GM21390 (cell line): ENCODE measurements around the gene POLR1A.
A peak's percentile ranks its signal among the peaks of the same experiment; 100 is the strongest.

Experiments
- ATAC-seq: cut with Tn5 transposase; IDR thresholded peaks from one replicate; pipeline ENCODE4 v1.9.1; 2021; ENCODE audit not compliant: unreplicated experiment

The POLR1A gene

GRCh38 chr2:86105252-86105968 is at the start of gene POLR1A:
POLR1A (minus strand) TSS chr2:86105886; CDS start chr2:86105776, 110 bp downstream.
- peak; percentile 68 for ATAC-seq

GRCh38 chr2:86150502-86150901 is 44.8 kb upstream of the POLR1A start:
- no peak for ATAC-seq

GRCh38 chr2:86147793-86148192 is 42.1 kb upstream of the POLR1A start:
- ATAC-seq: no peak

GRCh38 chr2:86143926-86144685 is 38.4 kb upstream of the POLR1A start:
- no peak for ATAC-seq

- ATAC-seq: no peak
Measured at GRCh38 chr2:86143307-86143706, 37.6 kb upstream of the POLR1A start.

- ATAC-seq: no peak
Measured at GRCh38 chr2:86142436-86143257, 37.0 kb upstream of the POLR1A start.

- ATAC-seq: no peak
Measured at GRCh38 chr2:86140969-86141392, 35.3 kb upstream of the POLR1A start.

GRCh38 chr2:86139981-86140380 is 34.3 kb upstream of the POLR1A start:
- no peak for ATAC-seq

GRCh38 chr2:86138736-86139625 is 33.3 kb upstream of the POLR1A start:
- no peak for ATAC-seq

GRCh38 chr2:86136141-86136540 is 30.5 kb upstream of the POLR1A start:
- no peak for ATAC-seq

- ATAC-seq: no peak
Measured at GRCh38 chr2:86135653-86136052, 30.0 kb upstream of the POLR1A start.

- no peak for ATAC-seq
Measured at GRCh38 chr2:86134709-86135108, 29.0 kb upstream of the POLR1A start.

GRCh38 chr2:86124683-86125082 is 19.0 kb upstream of the POLR1A start:
- ATAC-seq: no peak

GRCh38 chr2:86123328-86123925 is 17.7 kb upstream of the POLR1A start:
- no peak for ATAC-seq

- no peak for ATAC-seq
Measured at GRCh38 chr2:86118130-86118529, 12.4 kb upstream of the POLR1A start.

- ATAC-seq: no peak
Measured at GRCh38 chr2:86107031-86107430, 1.3 kb upstream of the POLR1A start.

GRCh38 chr2:86105969-86106945 is 571 bp upstream of the POLR1A start, which contains the start of gene PTCD3:
PTCD3 (plus strand) TSS chr2:86106235; CDS start chr2:86106248, 13 bp downstream.
- peak; percentile 86 for ATAC-seq

- no peak for ATAC-seq
Measured at GRCh38 chr2:86102157-86102556, 3.5 kb downstream of the POLR1A start.

- no peak for ATAC-seq
Measured at GRCh38 chr2:86097913-86098312, 7.8 kb downstream of the POLR1A start.
